ENCODE measurements around the gene INPP5A.

The INPP5A gene

GRCh38 chr10:132562177-132562915 is 24.8 kb downstream of the INPP5A start:
- no CpG with 5 or more reads among the region's 29 CpGs for WGBS (ENCODE audit: extremely low coverage, insufficient coverage, low lambda C conversion rate)
- Histone ChIP-seq H3K27me3 (ENCODE audit: insufficient read depth, low read length, poor library complexity) (no peaks in the 10 kb centered on the region), H3K79me1 (ENCODE audit: low read length) (peaks cover 17% of the 10 kb centered on the region), H4K5ac (ENCODE audit: low read length) (no peak overlapping the region), H3K4ac (ENCODE audit: low read depth, low read length) (no peak overlapping the region), H3K27ac (ENCODE audit: low read depth, low read length) (no peak overlapping the region), H3K18ac (ENCODE audit: low read length) (no peak overlapping the region), H2BK120ac (ENCODE audit: low read depth, low read length) (no peak overlapping the region), H4K8ac (ENCODE audit: low read depth, low read length) (no peak overlapping the region), H3K9ac (ENCODE audit: low read length) (no peak overlapping the region), H2BK5ac (ENCODE audit: low read length) (no peak overlapping the region), H3K4me2 (ENCODE audit: low read length) (no peak overlapping the region), H3K79me2 (ENCODE audit: control insufficient read depth, insufficient read depth, low read length) (no peaks in the 10 kb centered on the region), H3K23ac (ENCODE audit: low read length) (no peak overlapping the region), H3K36me3 (ENCODE audit: control insufficient read depth, insufficient read depth, low read length) (no peaks in the 10 kb centered on the region), H3K56ac (ENCODE audit: low read length) (no peak overlapping the region), H3K4me3 (ENCODE audit: low read length) (no peak overlapping the region), H2BK15ac (replicated peaks; ENCODE audit: low read depth) (no peak overlapping the region), H3K4me1 (ENCODE audit: control insufficient read depth, low read depth, low read length) (no peaks in the 10 kb centered on the region), H2AK5ac (ENCODE audit: low read length) (no peak overlapping the region)
- DNase-seq: no peak

GRCh38 chr10:132562916-132563456 is 25.4 kb downstream of the INPP5A start:
- H3K9ac ChIP-seq (ENCODE audit: low read length): no peak overlapping the region
- no peak overlapping the region for H4K8ac ChIP-seq (ENCODE audit: low read depth, low read length)
- no peak overlapping the region for H4K5ac ChIP-seq (ENCODE audit: low read length)
- no CpG with 5 or more reads among the region's 14 CpGs for whole genome bisulfite sequencing (ENCODE audit: extremely low coverage, insufficient coverage, low lambda C conversion rate)
- no peaks in the 10 kb centered on the region for H3K79me2 ChIP-seq (ENCODE audit: control insufficient read depth, insufficient read depth, low read length)
- no peak overlapping the region for H2AK5ac ChIP-seq (ENCODE audit: low read length)
- H2BK5ac ChIP-seq (ENCODE audit: low read length): no peak overlapping the region
- no peak overlapping the region for H3K56ac ChIP-seq (ENCODE audit: low read length)
- H3K23ac ChIP-seq (ENCODE audit: low read length): no peak overlapping the region
- H2BK15ac ChIP-seq (replicated peaks; ENCODE audit: low read depth): no peak overlapping the region
- H3K79me1 ChIP-seq (ENCODE audit: low read length): peaks cover 17% of the 10 kb centered on the region
- DNase-seq: no peak
- H3K4ac ChIP-seq (ENCODE audit: low read depth, low read length): no peak overlapping the region
- H3K4me2 ChIP-seq (ENCODE audit: low read length): no peak overlapping the region
- no peak overlapping the region for H3K4me3 ChIP-seq (ENCODE audit: low read length)
- no peaks in the 10 kb centered on the region for H3K27me3 ChIP-seq (ENCODE audit: insufficient read depth, low read length, poor library complexity)
- H3K4me1 ChIP-seq (ENCODE audit: control insufficient read depth, low read depth, low read length): no peaks in the 10 kb centered on the region
- no peak overlapping the region for H2BK120ac ChIP-seq (ENCODE audit: low read depth, low read length)
- no peak overlapping the region for H3K18ac ChIP-seq (ENCODE audit: low read length)
- no peaks in the 10 kb centered on the region for H3K36me3 ChIP-seq (ENCODE audit: control insufficient read depth, insufficient read depth, low read length)
- H3K27ac ChIP-seq (ENCODE audit: low read depth, low read length): no peak overlapping the region

DNA sequence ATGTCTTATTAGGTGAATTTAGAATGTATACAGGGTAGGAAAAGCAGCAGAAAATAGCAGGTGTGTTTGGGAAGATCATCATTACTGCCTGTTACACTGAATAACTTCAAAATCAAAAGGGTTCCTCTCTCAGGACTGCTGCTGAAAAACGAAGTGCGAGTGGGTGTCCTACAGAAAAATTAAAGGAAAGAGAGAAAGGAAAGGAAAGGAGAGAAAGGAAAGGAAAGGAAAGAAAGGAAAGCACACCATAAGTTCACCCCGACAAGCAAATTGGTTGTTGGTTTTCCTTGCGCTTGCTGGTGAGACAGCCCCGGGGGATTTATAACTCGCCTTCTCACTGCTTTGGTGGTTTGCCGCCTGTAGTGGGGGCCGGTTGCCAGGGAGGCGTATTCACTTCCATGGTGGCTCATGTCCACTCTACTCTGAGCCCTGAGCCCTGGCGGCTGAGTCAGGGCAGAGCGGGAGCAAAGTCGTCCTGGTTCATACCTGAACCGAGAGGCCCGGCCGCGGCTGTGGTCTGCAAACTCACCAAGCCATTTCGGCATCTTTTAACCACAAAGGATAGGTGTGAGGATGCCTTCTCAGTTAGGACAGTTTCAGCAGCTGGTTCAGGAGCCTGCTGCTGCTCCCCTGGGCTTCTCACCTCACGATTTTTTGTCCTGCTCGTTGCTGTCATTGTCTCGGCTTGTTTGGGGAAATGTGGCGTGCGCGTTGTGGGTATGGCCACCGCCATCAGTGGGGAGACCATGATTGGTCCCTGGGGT is 26.1 kb downstream of the INPP5A start:
- no peak overlapping the region for H3K27ac ChIP-seq (ENCODE audit: low read depth, low read length)
- peak; percentile 46 for DNase-seq
- no peaks in the 10 kb centered on the region for H3K79me2 ChIP-seq (ENCODE audit: control insufficient read depth, insufficient read depth, low read length)

DNA sequence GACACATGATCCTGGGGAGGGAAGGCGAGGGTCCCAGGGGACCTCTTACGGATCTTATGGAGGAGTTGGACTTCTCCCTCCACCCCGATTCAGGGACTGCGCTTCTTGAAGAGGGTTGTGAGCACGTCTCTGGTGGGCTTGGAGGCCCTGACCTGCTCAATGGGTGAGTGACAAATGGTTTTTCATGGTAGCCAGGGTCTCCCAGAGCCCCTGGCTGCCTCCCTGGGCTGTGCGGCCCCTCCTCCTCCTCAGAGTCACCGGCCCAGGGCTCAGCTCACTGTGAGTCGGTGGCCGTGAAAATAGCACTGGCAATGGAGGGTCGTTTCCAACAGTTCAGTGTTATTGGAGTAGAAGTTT is 26.6 kb downstream of the INPP5A start:
- H3K4me1 ChIP-seq (ENCODE audit: control insufficient read depth, low read depth, low read length): no peaks in the 10 kb centered on the region
- H3K18ac ChIP-seq (ENCODE audit: low read length): no peak overlapping the region
- no peak overlapping the region for H2AK5ac ChIP-seq (ENCODE audit: low read length)
- H2BK5ac ChIP-seq (ENCODE audit: low read length): no peak overlapping the region
- no peak for DNase-seq
- H3K79me1 ChIP-seq (ENCODE audit: low read length): peaks cover 13% of the 10 kb centered on the region
- no peaks in the 10 kb centered on the region for H3K36me3 ChIP-seq (ENCODE audit: control insufficient read depth, insufficient read depth, low read length)
- no peaks in the 10 kb centered on the region for H3K27me3 ChIP-seq (ENCODE audit: insufficient read depth, low read length, poor library complexity)
- H3K4ac ChIP-seq (ENCODE audit: low read depth, low read length): no peak overlapping the region
- H4K5ac ChIP-seq (ENCODE audit: low read length): no peak overlapping the region
- no peak overlapping the region for H2BK120ac ChIP-seq (ENCODE audit: low read depth, low read length)
- no CpG with 5 or more reads among the region's 10 CpGs for WGBS (ENCODE audit: extremely low coverage, insufficient coverage, low lambda C conversion rate)
- no peak overlapping the region for H3K56ac ChIP-seq (ENCODE audit: low read length)
- H3K23ac ChIP-seq (ENCODE audit: low read length): no peak overlapping the region
- H3K4me2 ChIP-seq (ENCODE audit: low read length): no peak overlapping the region
- no peak overlapping the region for H3K4me3 ChIP-seq (ENCODE audit: low read length)
- H3K27ac ChIP-seq (ENCODE audit: low read depth, low read length): no peak overlapping the region
- no peak overlapping the region for H2BK15ac ChIP-seq (replicated peaks; ENCODE audit: low read depth)
- no peaks in the 10 kb centered on the region for H3K79me2 ChIP-seq (ENCODE audit: control insufficient read depth, insufficient read depth, low read length)
- no peak overlapping the region for H3K9ac ChIP-seq (ENCODE audit: low read length)
- no peak overlapping the region for H4K8ac ChIP-seq (ENCODE audit: low read depth, low read length)

More for the DNA sequence above, 26.1 kb downstream of the INPP5A start:
- Histone ChIP-seq H3K36me3 (ENCODE audit: control insufficient read depth, insufficient read depth, low read length) (no peaks in the 10 kb centered on the region), H2BK15ac (replicated peaks; ENCODE audit: low read depth) (no peak overlapping the region), H3K4me1 (ENCODE audit: control insufficient read depth, low read depth, low read length) (no peaks in the 10 kb centered on the region), H3K27me3 (ENCODE audit: insufficient read depth, low read length, poor library complexity) (no peaks in the 10 kb centered on the region), H3K4me3 (ENCODE audit: low read length) (no peak overlapping the region), H2AK5ac (ENCODE audit: low read length) (no peak overlapping the region), H3K4ac (ENCODE audit: low read depth, low read length) (no peak overlapping the region), H2BK5ac (ENCODE audit: low read length) (no peak overlapping the region), H4K8ac (ENCODE audit: low read depth, low read length) (no peak overlapping the region), H3K23ac (ENCODE audit: low read length) (no peak overlapping the region), H4K5ac (ENCODE audit: low read length) (no peak overlapping the region), H3K4me2 (ENCODE audit: low read length) (no peak overlapping the region), H3K56ac (ENCODE audit: low read length) (no peak overlapping the region), H2BK120ac (ENCODE audit: low read depth, low read length) (no peak overlapping the region), H3K79me1 (ENCODE audit: low read length) (peaks cover 15% of the 10 kb centered on the region), H3K18ac (ENCODE audit: low read length) (no peak overlapping the region), H3K9ac (ENCODE audit: low read length) (no peak overlapping the region)
- WGBS (ENCODE audit: extremely low coverage, insufficient coverage, low lambda C conversion rate): no CpG with 5 or more reads among the region's 24 CpGs

GRCh38 chr10:132564690-132565089 is 27.1 kb downstream of the INPP5A start:
- H3K18ac ChIP-seq (ENCODE audit: low read length): no peak overlapping the region
- no peak overlapping the region for H2BK15ac ChIP-seq (replicated peaks; ENCODE audit: low read depth)
- H3K4me2 ChIP-seq (ENCODE audit: low read length): no peak overlapping the region
- H3K79me1 ChIP-seq (ENCODE audit: low read length): peaks cover 10% of the 10 kb centered on the region
- H3K56ac ChIP-seq (ENCODE audit: low read length): no peak overlapping the region
- no peaks in the 10 kb centered on the region for H3K79me2 ChIP-seq (ENCODE audit: control insufficient read depth, insufficient read depth, low read length)
- H3K4ac ChIP-seq (ENCODE audit: low read depth, low read length): no peak overlapping the region
- H2BK5ac ChIP-seq (ENCODE audit: low read length): no peak overlapping the region
- no peak overlapping the region for H3K27ac ChIP-seq (ENCODE audit: low read depth, low read length)
- H3K4me1 ChIP-seq (ENCODE audit: control insufficient read depth, low read depth, low read length): no peaks in the 10 kb centered on the region
- H3K23ac ChIP-seq (ENCODE audit: low read length): no peak overlapping the region
- no peak overlapping the region for H3K9ac ChIP-seq (ENCODE audit: low read length)
- H3K36me3 ChIP-seq (ENCODE audit: control insufficient read depth, insufficient read depth, low read length): no peaks in the 10 kb centered on the region
- H4K8ac ChIP-seq (ENCODE audit: low read depth, low read length): no peak overlapping the region
- no peak for DNase-seq
- no peak overlapping the region for H2BK120ac ChIP-seq (ENCODE audit: low read depth, low read length)
- no peak overlapping the region for H4K5ac ChIP-seq (ENCODE audit: low read length)
- WGBS (ENCODE audit: extremely low coverage, insufficient coverage, low lambda C conversion rate): no CpG with 5 or more reads among the region's 11 CpGs
- no peak overlapping the region for H2AK5ac ChIP-seq (ENCODE audit: low read length)
- no peaks in the 10 kb centered on the region for H3K27me3 ChIP-seq (ENCODE audit: insufficient read depth, low read length, poor library complexity)
- no peak overlapping the region for H3K4me3 ChIP-seq (ENCODE audit: low read length)

Measured in mesendoderm (in vitro differentiated cells).